ENCODE measurements around the gene RALGPS1. TPM values are rescaled to one million over a fixed set of nuclear protein-coding genes. Genes with fewer than 3 reads are reported as not detected.

The RALGPS1 gene
- polyA plus RNA-seq, 1 of the 3 experiments (the other 2 are of a cell fraction): 3.9 TPM

DNA sequence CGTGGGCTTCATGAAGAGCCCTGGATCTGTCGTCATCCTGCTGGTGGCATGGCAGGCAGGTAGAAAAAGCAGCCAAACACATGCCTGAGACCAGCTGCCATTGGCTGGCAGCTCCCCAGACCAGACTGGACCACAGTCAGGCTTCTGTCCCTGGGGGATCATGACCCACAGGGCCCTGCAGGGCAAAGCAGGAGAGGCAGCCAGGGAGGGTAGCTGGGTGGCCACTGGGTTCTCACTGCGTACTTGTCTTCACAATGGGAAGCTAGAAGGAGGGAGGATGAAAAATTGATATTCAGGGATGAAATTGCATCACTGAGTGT is 282.2 kb downstream of the RALGPS1 start:
- Histone ChIP-seq H2AFZ (ENCODE audit: low read depth) (no peak overlapping the region), H3K27me3 (ENCODE audit: insufficient read depth) (no peaks in the 10 kb centered on the region), H3K9me3 (no peaks in the 10 kb centered on the region), H3K9ac (no peak overlapping the region), H3K4me3 (ENCODE audit: low read depth in 2 of 2, low read length in 1 of 2) (no peak overlapping the region), H3K4me1 (ENCODE audit: control insufficient read depth in 1 of 2, insufficient read depth in 2 of 2, low read depth in 1 of 2, low read length in 1 of 2) (peaks cover 0 to 15% of the 10 kb centered on the region in 2 experiments; a peak in 1 of 4 replicates), H3K9me2 (no peaks in the 10 kb centered on the region), H3K79me2 (ENCODE audit: insufficient read depth) (no peaks in the 10 kb centered on the region), H3F3A (replicated peaks; ENCODE audit: insufficient read depth) (no peaks in the 10 kb centered on the region), H3K4me2 (no peak overlapping the region), H3K36me3 (replicated peaks in 1 of 2; ENCODE audit: control insufficient read depth in 1 of 2, insufficient read depth in 2 of 2, low read length in 1 of 2) (no peaks in the 10 kb centered on the region), H3K27ac (ENCODE audit: low read depth in 2 of 2, low read length in 1 of 2) (no peak overlapping the region), H4K20me1 (ENCODE audit: insufficient read depth) (no peaks in the 10 kb centered on the region)
- DNase-seq: no peak
- 100% methylated on average over 1 of the region's 3 CpGs for WGBS (ENCODE audit: low lambda C conversion rate)
- CTCF ChIA-PET: interaction anchor here (0.6 to 11.2 kb wide), 4 partner anchors 66 to 261 kb away, joined by 3 to 202 read pairs (median 61); no protein-coding TSS in a partner anchor
- POLR2A ChIA-PET: no interaction called here
- TF ChIP-seq FOXJ3 (CRISPR knock-in tag; IDR thresholded peaks at IDR 0.05): no peak

DNA sequence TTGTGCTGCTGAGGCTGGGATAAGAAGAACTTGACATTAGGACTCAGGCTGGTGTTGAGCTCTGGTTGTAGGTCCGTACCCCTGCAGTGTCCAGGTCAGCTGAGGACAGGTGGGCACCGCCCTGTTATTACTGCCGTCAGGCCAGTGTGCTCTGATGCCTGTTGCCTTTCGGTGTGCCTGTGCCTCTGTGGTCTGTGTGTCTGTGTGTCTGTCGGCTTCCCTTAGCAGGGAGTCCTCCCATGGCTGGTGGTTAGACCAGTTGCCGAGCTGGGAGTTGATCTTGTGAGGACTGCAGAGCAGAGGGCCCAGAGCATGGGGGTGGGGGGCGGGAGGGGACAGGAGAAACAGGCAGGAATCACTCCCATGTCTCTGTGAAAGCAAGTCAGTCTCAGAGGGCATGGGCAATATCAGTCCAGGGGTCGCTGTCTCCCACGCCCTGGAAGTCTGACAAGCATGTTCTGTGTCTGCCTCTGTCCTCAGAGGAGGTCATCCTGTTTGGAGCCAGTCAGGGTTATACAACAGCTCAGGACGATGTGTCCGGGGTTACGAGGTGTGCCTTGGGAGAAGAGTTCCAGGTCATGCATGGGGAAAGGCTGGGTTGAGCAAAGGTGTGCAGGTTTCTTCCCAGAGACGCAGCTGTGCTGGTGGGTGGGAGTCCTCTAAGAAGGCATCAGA is 282.7 kb downstream of the RALGPS1 start:
- no peaks in the 10 kb centered on the region for H3F3A ChIP-seq (replicated peaks; ENCODE audit: insufficient read depth)
- H2AFZ ChIP-seq (ENCODE audit: low read depth): no peak overlapping the region
- no peak overlapping the region for H3K4me2 ChIP-seq
- H3K4me3 ChIP-seq (ENCODE audit: low read depth in 2 of 2, low read length in 1 of 2): no peak overlapping the region
- H3K36me3 ChIP-seq (replicated peaks in 1 of 2; ENCODE audit: control insufficient read depth in 1 of 2, insufficient read depth in 2 of 2, low read length in 1 of 2): no peaks in the 10 kb centered on the region
- DNase-seq: no peak
- H3K9me2 ChIP-seq: no peaks in the 10 kb centered on the region
- no peaks in the 10 kb centered on the region for H3K9me3 ChIP-seq
- H3K4me1 ChIP-seq (ENCODE audit: control insufficient read depth in 1 of 2, insufficient read depth in 2 of 2, low read depth in 1 of 2, low read length in 1 of 2): peaks cover 0 to 20% of the 10 kb centered on the region in 2 experiments; a peak in 1 of 4 replicates
- no peaks in the 10 kb centered on the region for H3K79me2 ChIP-seq (ENCODE audit: insufficient read depth)
- H3K27me3 ChIP-seq (ENCODE audit: insufficient read depth): no peaks in the 10 kb centered on the region
- ChIA-PET POLR2A (no interaction called here), CTCF (interaction anchor here (0.6 to 11.2 kb wide), 7 partner anchors 66 to 262 kb away, joined by 3 to 202 read pairs (median 6); no protein-coding TSS in a partner anchor)
- H4K20me1 ChIP-seq (ENCODE audit: insufficient read depth): no peaks in the 10 kb centered on the region
- TF ChIP-seq FOXM1 (IDR thresholded peaks at IDR 0.05; ENCODE audit: low read depth) (no peak), RXRA (IDR thresholded peaks at IDR 0.05; ENCODE audit: borderline replicate concordance, low read depth) (no peak), TAF1 (IDR thresholded peaks at IDR 0.05; ENCODE audit: borderline replicate concordance, low read depth, low read length) (no peak), TEAD4 (IDR thresholded peaks at IDR 0.05; ENCODE audit: borderline replicate concordance, insufficient read depth) (no peak), RFX5 (IDR thresholded peaks at IDR 0.05; ENCODE audit: low read length) (no peak), TCF12 (IDR thresholded peaks at IDR 0.05) (no peak), EZH2phosphoT487 (IDR thresholded peaks at IDR 0.05; ENCODE audit: borderline replicate concordance, low read depth) (no peak), NFIC (IDR thresholded peaks at IDR 0.05; ENCODE audit: borderline replicate concordance) (no peak), RAD21 (IDR thresholded peaks at IDR 0.05; ENCODE audit: low read length) (no peak), RCOR1 (IDR thresholded peaks at IDR 0.05; ENCODE audit: low read length) (no peak), CHD2 (IDR thresholded peaks at IDR 0.05; ENCODE audit: low read length, partially characterized antibody) (no peak), SIN3A (IDR thresholded peaks at IDR 0.05; ENCODE audit: borderline replicate concordance, low read depth, low read length) (no peak), FOSL2 (IDR thresholded peaks at IDR 0.05; ENCODE audit: borderline replicate concordance, low read depth) (no peak), JUND (IDR thresholded peaks at IDR 0.05) (no peak), ELF1 (IDR thresholded peaks at IDR 0.05) (no peak)
- TF ChIP-seq, protein P1, sequence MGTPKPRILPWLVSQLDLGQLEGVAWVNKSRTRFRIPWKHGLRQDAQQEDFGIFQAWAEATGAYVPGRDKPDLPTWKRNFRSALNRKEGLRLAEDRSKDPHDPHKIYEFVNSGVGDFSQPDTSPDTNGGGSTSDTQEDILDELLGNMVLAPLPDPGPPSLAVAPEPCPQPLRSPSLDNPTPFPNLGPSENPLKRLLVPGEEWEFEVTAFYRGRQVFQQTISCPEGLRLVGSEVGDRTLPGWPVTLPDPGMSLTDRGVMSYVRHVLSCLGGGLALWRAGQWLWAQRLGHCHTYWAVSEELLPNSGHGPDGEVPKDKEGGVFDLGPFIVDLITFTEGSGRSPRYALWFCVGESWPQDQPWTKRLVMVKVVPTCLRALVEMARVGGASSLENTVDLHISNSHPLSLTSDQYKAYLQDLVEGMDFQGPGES (IDR thresholded peaks at IDR 0.05; ENCODE audit: low read depth, low read length): no peak
- TF ChIP-seq, protein P2, sequence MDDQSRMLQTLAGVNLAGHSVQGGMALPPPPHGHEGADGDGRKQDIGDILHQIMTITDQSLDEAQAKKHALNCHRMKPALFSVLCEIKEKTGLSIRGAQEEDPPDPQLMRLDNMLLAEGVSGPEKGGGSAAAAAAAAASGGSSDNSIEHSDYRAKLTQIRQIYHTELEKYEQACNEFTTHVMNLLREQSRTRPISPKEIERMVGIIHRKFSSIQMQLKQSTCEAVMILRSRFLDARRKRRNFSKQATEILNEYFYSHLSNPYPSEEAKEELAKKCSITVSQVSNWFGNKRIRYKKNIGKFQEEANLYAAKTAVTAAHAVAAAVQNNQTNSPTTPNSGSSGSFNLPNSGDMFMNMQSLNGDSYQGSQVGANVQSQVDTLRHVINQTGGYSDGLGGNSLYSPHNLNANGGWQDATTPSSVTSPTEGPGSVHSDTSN (IDR thresholded peaks at IDR 0.05): no peak
- TF ChIP-seq, protein P3, sequence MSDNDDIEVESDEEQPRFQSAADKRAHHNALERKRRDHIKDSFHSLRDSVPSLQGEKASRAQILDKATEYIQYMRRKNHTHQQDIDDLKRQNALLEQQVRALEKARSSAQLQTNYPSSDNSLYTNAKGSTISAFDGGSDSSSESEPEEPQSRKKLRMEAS (IDR thresholded peaks at IDR 0.05; ENCODE audit: low read depth): no peak
- TF ChIP-seq, protein P4, sequence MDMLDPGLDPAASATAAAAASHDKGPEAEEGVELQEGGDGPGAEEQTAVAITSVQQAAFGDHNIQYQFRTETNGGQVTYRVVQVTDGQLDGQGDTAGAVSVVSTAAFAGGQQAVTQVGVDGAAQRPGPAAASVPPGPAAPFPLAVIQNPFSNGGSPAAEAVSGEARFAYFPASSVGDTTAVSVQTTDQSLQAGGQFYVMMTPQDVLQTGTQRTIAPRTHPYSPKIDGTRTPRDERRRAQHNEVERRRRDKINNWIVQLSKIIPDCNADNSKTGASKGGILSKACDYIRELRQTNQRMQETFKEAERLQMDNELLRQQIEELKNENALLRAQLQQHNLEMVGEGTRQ (IDR thresholded peaks at IDR 0.05; ENCODE audit: borderline replicate concordance, low read depth, low read length): no peak
- H3K27ac ChIP-seq (ENCODE audit: low read depth in 2 of 2, low read length in 1 of 2): no peak overlapping the region
- H3K9ac ChIP-seq: no peak overlapping the region
- 88% methylated on average over 11 of the region's 13 CpGs for WGBS (ENCODE audit: low lambda C conversion rate)
